Body of pancreas (tissue), 4 donors: ENCODE data around the gene ST8SIA4. TPM values are rescaled to one million over a fixed set of nuclear protein-coding genes. Genes with fewer than 3 reads are reported as not detected.

Experiments used
- ATAC-seq: fragments of 150-250 bp; one replicate; pipeline ENCODE4 v1.9.1; 2016
- DNase-seq, 4 donors: peaks; one replicate each; pipeline ENCODE4 v3.0.0-alpha.2; 2019
- H3K27ac ChIP-seq, 4 donors: fragments of 200-600 bp; sonication (generic); 1 replicate in 3 of 4; 2 replicates in 1 of 4; pipeline versions ENCODE4 v1.5.1 to v1.6.1; 2016 to 2019; ENCODE audit warnings: mild to moderate bottlenecking in 1 of 4, mixed read lengths in 1 of 4, moderate library complexity in 1 of 4
- H3K27me3 ChIP-seq, 2 donors: fragments of 200-600 bp; sonication (generic); one replicate each; pipeline ENCODE4 v1.6.0; 2016; ENCODE audit warnings: mild to moderate bottlenecking in 1 of 2
- H3K36me3 ChIP-seq, 2 donors: fragments of 200-600 bp; sonication (generic); replicated peaks in 1 of 2; 2 replicates each; pipeline ENCODE4 v1.5.1; 2016; ENCODE audit warnings: low read depth in 2 of 2; ENCODE audit not compliant: insufficient read depth in 1 of 2
- H3K4me1 ChIP-seq: fragments of 200-600 bp; sonication (generic); one replicate; pipeline ENCODE4 v1.6.0; 2016
- H3K4me3 ChIP-seq, 2 donors: fragments of 200-600 bp; sonication (generic); 1 replicate in 1 of 2; 2 replicates in 1 of 2; pipeline ENCODE4 v1.5.1; 2016 to 2019
- H3K9me3 ChIP-seq, 3 donors: fragments of 200-600 bp; sonication (generic); 1 replicate in 2 of 3; 2 replicates in 1 of 3; pipeline ENCODE4 v1.5.1; 2016
- POLR2A ChIP-seq, 3 donors: fragments of 450-650 bp; IDR thresholded peaks; one replicate each; pipeline ENCODE4 v1.6.1; 2016; ENCODE audit warnings: antibody characterized with exemption in 3 of 3, mild to moderate bottlenecking in 2 of 3
- WGBS, 2 donors: methylation state at CpG; one replicate each; pipeline ENCODE4 v1.1.5; 2017; 5-methylcytosine and 5-hydroxymethylcytosine counted together
- intact Hi-C: fragments of 100-400 bp; cut with DNase I; formaldehyde crosslinking; loops from one replicate; pipeline ENCODE4 v1.15.1; 2023
- total RNA-seq, 2 donors: library from RNA; depleted of rRNA; stranded (reverse); fragments of >200 nt; gene quantifications; one replicate each; pipeline ENCODE4 v1.1.0, GENCODE V29; 2016
- TF ChIP-seq, protein P1 (sequence below), 7 experiments: fragments of 450-650 bp in 4 of 7; fragments of 200-600 bp in 3 of 7; sonication (generic) in 3 of 7; IDR thresholded peaks; one replicate each; pipeline ENCODE4 v1.5.1; 2016 to 2019; ENCODE audit warnings: antibody characterized with exemption in 7 of 7

The ST8SIA4 gene
- total RNA-seq, result 1 to 10 TPM in 1 of 2 donors, under 1 TPM in 1; 0.66 to 2.1 TPM

- H3K9me3 ChIP-seq, result no peaks in the 10 kb centered on the region
- no peaks in the 10 kb centered on the region for H3K36me3 ChIP-seq
- DNase-seq, result peak in 3 of 4 donors; percentile 44 to 77 (median 66)
- peak; percentile 58 for ATAC-seq
- H3K27ac ChIP-seq, result peak within 1 kb of the TSS in 2 of 4 donors; percentile 53 to 59
- TF ChIP-seq POLR2A (IDR thresholded peaks at IDR 0.05), result peak in 2 of 3 donors; percentile 46 to 67
- TF ChIP-seq, protein P1, sequence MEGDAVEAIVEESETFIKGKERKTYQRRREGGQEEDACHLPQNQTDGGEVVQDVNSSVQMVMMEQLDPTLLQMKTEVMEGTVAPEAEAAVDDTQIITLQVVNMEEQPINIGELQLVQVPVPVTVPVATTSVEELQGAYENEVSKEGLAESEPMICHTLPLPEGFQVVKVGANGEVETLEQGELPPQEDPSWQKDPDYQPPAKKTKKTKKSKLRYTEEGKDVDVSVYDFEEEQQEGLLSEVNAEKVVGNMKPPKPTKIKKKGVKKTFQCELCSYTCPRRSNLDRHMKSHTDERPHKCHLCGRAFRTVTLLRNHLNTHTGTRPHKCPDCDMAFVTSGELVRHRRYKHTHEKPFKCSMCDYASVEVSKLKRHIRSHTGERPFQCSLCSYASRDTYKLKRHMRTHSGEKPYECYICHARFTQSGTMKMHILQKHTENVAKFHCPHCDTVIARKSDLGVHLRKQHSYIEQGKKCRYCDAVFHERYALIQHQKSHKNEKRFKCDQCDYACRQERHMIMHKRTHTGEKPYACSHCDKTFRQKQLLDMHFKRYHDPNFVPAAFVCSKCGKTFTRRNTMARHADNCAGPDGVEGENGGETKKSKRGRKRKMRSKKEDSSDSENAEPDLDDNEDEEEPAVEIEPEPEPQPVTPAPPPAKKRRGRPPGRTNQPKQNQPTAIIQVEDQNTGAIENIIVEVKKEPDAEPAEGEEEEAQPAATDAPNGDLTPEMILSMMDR (IDR thresholded peaks at IDR 0.05), result no peak
- intact Hi-C loops, result no loop called here
- peak within 1 kb of the TSS in 1 of 2 donors; percentile 5 for H3K4me3 ChIP-seq
- H3K27me3 ChIP-seq, result no peaks in the 10 kb centered on the region
- 0% methylated on average over 20 to 42 of the region's 43 CpGs for WGBS, 2 donors
- H3K4me1 ChIP-seq, result peaks cover 20% of the 10 kb centered on the region
These were observed at the start of gene ST8SIA4 for GRCh38 chr5:100903039-100903887. Gene ST8SIA4, minus strand, starts transcription at chr5:100903282. Its CDS starts 327 bp downstream, at chr5:100902955.

GRCh38 chr5:100950985-100951384, 47.9 kb upstream of the ST8SIA4 start:
- Histone ChIP-seq H3K4me1 (no peaks in the 10 kb centered on the region), H3K4me3 (no peak overlapping the region), H3K27ac (no peak overlapping the region), H3K36me3 (no peaks in the 10 kb centered on the region), H3K27me3 (no peaks in the 10 kb centered on the region), H3K9me3 (no peaks in the 10 kb centered on the region)
- TF ChIP-seq POLR2A (IDR thresholded peaks at IDR 0.05), result no peak
- TF ChIP-seq, protein P1 (IDR thresholded peaks at IDR 0.05), result no peak
- DNase-seq (no peak), ATAC-seq (no peak)
- 38 to 53% methylated on average over 4 of the region's 4 CpGs for WGBS, 2 donors
- intact Hi-C loops, result no loop called here

- H3K9me3 ChIP-seq, result no peaks in the 10 kb centered on the region
- no peaks in the 10 kb centered on the region for H3K27me3 ChIP-seq
- H3K4me1 ChIP-seq, result no peaks in the 10 kb centered on the region
- 63 to 74% methylated on average over 2 of the region's 2 CpGs for WGBS, 2 donors
- no peak overlapping the region for H3K4me3 ChIP-seq
- TF ChIP-seq POLR2A (IDR thresholded peaks at IDR 0.05), result no peak
- TF ChIP-seq, protein P1 (IDR thresholded peaks at IDR 0.05), result no peak
- no peak overlapping the region for H3K27ac ChIP-seq
- H3K36me3 ChIP-seq, result no peaks in the 10 kb centered on the region
- DNase-seq (no peak), ATAC-seq (no peak)
- intact Hi-C loops, result no loop called here
These were observed 10.2 kb upstream of the ST8SIA4 start for GRCh38 chr5:100913298-100913697.

- DNase-seq (no peak), ATAC-seq (no peak)
These were observed 6.0 kb upstream of the ST8SIA4 start for GRCh38 chr5:100909034-100909433.

More at GRCh38 chr5:100909034-100909433, 6.0 kb upstream of the ST8SIA4 start:
- TF ChIP-seq, protein P1 (IDR thresholded peaks at IDR 0.05), result no peak
- no peak for TF ChIP-seq POLR2A (IDR thresholded peaks at IDR 0.05)
- Histone ChIP-seq H3K4me1 (no peaks in the 10 kb centered on the region), H3K36me3 (no peaks in the 10 kb centered on the region), H3K27ac (no peak overlapping the region), H3K9me3 (no peaks in the 10 kb centered on the region), H3K4me3 (no peak overlapping the region), H3K27me3 (no peaks in the 10 kb centered on the region)
- intact Hi-C loops, result no loop called here
- 75 to 88% methylated on average over 4 of the region's 4 CpGs for WGBS, 2 donors
